NCI-H128 (cell line): ENCODE data around the gene RIT2.
"Not testable (repeated sequence)": the region's sequence is repeated elsewhere in the genome, so short reads cannot be mapped to it uniquely, and the experiment has no call there.

Experiments used
- DNase-seq: peaks from one replicate; lab custom pipeline; 2025; ENCODE audit not compliant: unreplicated experiment; lab: John Stamatoyannopoulos, UW

RIT2 gene

DNA sequence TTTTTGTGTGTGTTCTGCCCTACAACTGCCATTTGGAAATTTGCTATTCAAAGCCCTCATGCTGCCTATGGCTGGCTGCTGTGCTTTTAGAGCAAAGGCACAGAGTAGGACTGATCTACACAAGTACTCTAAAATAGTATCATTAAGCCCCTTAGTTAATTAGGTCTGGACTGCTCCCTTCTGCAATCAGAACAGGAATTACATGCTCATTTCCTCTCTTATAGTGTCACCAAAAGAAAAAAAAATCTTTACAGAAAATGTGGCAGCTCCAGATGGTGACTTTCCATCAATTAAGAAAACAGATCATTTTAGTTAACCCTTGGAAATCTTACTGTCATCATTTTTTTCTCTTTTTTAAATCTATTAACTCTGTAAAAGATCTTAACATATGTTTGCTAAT is 337.5 kb downstream of the RIT2 start:
- DNase-seq: no peak

DNA sequence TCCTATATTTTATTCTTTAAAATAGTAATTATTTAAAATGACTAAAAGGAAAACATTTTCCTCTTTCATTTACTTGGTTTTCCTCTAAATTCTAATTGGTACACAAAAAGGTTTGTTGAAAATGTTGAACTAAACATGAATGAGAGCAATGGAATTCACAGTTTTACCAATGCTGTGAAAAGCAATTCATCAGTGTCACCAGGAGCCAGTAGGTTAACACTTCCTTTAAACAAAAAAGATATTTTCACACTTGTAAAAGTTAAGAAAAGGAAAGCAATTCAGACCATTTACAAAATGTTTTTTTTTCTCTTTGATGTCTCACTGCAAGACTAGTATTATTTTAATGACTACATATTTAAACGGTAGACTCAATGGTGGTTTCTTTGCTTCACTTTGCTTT is 341.6 kb downstream of the RIT2 start:
- no peak for DNase-seq

DNA sequence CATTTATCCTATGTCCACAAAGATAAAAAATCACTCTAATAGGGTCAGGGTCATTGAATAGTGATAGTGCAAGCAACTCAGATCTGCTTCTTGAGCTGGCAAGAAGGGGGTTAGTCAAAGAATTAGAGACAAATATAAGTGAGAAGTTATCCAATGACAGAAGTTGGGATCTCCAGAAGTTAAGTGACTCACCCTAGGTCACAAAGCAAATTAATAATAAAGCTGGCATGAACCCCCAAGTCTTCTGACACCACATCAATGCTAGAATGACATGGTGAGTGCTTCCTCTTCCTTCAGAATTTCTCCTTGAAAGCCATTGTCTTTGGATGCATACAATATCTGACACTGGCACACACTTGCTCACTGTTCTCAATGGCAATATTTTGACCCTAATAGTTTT is 343.5 kb downstream of the RIT2 start:
- no peak for DNase-seq

DNA sequence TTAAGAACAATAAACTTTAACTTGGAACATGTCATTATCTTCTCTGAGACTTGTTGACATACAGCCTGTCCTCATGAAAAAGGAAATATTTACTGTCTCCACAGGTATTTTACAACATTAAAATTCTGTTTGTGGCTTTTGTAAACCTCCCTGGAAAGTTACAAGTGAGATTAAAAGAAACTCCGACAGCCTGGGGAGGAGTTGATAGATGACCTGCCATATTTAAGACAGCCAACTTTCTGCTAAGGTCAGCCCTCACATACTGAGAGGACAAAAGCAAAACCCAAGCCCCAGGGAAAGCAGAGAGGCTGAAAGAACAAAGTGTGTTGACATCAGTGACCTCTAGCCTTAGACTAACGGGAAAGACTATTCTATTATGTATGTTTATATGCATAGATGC is 350.2 kb downstream of the RIT2 start:
- no peak for DNase-seq

DNA sequence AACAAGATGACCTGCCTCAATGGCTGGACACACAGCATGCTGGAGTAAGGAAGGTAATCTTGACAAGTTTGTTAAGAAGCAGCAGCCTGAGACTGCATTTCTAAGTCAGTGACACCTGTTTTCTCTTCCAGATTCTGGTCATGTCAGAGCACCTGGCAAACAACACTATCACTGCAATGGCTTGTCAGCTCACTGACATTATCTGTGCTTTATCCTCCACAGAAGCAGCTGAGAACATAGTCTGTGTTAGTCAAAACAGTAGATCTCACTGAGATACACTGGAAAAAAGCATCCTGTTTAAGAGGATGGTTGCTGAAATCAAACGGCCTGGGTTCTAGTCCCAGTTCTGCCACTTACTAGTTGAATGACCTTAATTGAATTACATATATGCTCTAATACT is 355.2 kb downstream of the RIT2 start:
- no peak for DNase-seq

DNA sequence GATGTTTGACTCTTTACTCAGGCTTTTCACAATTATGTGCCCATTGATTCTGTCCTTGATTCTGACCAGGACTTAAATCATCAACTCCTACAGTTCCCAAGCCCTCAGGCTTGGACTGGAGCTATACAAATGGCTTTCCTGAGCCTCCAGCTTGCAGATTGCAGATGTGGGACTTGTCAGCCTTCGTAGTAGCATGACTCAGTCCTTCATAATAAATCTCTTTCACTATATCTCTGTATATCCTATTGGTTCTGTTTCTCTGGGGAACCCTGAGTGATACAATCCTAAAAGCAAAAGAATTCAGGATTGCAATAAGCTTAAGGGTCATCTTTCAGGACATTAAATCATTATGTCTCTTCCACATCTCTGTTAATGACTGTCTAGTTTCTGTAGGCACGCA is 356.6 kb downstream of the RIT2 start:
- DNase-seq: no peak

DNA sequence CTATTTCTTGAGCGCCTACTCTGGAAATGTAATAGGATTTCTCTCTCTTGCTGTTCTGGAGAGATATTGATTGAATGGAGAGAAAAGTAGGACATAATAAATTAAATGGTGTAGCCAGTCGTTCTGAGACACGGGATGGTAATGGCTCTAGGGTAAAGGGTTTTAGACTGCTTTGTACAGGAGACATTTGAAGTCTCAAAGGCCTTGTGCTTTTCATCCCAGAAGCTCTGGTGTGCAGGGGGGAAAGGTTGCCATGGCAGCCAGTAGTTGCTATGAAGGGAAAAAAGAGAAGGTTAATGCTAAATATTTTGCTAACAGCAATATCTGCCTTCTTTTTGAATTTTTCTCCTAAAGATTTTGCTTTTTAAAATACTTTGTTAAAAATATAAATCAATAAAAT is 359.3 kb downstream of the RIT2 start:
- DNase-seq: no peak

DNA sequence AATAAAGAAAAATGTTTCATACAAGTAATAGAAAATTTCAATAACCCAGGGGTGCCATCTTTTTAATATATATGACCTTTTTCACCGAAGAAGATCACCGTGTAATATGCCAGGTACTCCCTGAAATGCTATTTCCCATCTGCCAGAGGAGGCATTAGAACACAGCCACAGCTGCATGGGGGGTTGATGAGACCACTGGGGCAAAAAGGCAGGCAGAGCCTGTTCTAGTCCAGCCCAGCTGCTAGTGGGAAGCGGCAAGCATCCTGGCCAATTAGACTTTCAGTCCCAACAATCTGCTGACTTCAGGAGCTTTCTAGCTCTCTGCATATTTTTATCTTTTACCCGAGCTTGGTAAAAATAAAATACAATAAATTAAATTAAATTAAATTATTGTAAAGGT is 362.6 kb downstream of the RIT2 start:
- DNase-seq: no peak

DNA sequence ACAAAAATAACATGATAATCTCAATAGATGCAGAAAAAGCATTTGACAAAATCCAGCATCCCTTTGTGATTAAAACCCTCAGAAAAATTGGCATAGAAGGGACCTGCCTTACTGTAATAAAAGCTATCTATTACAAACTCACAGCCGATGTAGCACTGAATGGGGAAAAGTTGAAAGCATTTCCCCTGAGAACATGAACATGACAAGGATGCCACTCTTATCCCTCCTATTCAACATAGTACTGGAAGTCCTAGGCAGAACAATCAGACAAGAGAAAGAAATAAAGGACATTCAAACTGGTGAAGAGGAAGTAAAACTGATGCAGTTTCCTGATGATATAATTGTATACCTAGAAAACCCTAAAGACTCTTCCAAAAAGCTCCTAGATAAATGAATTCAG is 368.7 kb downstream of the RIT2 start:
- DNase-seq: no peak

DNA sequence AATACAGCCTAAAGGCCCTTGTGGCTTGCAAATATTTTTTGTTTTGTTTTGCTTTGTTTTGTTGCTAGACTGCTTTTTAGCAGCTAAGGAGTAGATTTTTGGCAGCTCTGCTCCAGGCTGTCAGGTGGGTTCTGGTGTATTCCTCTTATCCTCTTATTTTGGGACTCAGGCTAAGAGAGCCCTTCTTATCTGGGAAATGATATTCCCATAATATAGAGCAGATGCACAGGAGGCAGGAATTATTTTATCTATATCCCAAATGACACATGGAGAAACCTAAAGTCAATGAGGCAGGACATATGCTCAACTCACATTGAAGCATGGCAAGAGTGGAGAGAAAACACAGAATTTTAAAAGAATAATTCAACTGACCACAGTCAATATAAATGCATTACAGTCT is 369.6 kb downstream of the RIT2 start:
- no peak for DNase-seq

DNA sequence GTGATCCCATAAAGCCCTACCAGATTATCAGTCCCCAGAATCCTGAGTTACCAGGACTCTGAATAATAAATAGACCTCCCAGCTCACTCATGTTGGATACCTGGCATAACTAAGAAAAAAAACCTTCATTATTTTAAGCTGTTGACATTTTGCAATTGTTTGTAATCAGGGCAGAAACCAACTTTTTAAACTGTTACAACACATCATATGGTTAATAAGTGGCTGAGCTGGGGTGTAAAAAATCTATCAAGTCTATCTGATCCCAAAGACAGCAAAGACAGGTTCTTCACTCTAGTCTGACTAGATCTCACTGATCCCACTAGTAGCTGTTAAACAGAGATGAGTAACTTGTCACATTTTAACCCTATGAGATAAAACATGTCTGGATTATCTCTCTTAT is 370.3 kb downstream of the RIT2 start:
- no peak for DNase-seq

DNA sequence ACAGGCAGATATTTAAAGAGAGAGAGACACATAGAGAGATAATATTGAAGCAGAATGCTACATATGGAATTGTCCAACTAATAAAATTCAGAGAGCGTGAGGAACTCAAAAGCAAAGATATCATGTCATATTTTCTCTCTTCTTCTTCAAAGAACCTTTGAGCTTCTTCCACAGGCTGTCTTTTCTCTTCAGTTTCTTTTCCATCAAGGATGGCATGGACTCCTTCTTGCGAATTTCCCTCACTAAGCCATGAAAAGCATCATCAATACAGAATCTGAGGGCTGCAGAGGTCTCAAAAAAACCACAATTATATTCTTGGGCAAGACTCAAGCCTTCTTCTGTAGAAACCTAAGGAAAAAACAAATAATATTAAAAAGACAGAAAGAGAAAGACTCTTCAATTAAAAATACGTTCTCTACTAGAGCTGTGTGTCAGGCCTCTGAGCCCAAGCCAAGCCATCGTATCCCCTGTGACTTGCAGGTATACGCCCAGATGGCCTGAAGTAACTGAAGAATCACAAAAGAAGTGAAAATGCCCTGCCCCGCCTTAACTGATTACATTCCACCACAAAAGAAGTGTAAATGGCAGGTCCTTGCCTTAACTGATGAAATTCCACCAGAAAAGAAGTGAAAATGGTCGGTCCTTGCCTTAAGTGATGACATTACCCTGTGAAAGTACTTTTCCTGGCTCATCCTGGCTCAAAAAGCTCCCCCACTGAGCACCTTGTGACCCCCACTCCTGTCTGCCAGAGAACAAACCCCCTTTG is 371.9 kb downstream of the RIT2 start:
- DNase-seq: no peak

DNA sequence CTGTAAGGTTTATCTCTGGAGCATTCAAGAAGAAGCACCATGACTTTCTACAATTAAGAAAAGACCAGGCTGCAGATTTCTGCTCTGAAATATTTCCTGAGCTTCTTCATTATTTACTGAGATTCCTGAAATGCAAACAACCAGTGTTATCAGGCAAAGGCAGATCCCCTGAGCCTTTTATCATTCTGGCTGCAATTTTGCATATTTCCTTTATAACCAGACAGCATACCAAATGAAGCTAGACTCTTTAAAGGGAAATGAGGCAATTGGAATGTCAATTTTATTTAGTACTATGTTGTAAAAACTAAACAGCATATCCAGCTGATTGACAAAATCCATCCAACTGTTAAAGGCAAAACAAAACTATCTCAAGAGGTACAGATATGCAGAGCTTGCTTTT is 372.5 kb downstream of the RIT2 start:
- DNase-seq: no peak

DNA sequence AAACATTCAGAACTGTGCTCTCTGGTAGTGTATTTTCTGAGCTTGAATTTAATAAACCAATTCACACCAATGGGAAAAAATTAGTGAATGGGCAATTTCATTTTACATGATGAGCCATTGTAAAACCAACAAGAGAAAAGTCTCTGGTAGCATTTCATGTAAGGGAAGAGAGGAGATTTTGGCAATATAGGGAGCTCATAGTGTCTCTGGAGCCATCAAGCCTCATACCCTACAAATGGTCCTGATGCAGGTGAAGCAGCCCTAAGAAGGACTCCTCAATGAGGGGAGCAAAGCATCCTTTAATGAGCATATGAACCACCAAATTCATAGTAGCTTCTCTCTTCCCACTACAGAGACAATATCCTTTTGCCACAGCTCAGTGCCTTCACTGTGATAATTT is 373.0 kb downstream of the RIT2 start:
- DNase-seq: no peak

DNA sequence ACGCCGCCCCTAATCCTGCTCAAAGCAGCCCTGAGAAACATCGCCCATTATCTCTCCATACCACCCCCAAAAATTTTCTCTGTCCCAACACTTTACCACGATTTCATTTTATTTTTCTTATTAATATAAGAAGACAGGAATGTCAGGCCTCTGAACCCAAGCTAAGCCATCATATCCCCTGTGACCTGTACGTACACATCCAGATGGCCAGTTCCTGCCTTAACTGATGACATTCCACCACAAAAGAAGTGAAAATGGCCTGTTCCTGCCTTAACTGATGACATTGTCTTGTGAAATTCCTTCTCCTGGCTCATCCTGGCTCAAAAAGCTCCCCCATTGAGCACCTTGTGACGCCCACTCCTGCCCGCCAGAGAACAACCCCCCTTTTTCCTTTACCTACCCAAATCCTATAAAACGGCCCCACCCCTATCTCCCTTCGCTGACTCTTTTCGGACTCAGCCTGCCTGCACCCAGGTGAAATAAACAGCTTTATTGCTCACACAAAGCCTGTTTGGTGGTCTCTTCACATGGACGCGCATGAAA is 373.6 kb downstream of the RIT2 start:
- DNase-seq: not testable (repeated sequence)

DNA sequence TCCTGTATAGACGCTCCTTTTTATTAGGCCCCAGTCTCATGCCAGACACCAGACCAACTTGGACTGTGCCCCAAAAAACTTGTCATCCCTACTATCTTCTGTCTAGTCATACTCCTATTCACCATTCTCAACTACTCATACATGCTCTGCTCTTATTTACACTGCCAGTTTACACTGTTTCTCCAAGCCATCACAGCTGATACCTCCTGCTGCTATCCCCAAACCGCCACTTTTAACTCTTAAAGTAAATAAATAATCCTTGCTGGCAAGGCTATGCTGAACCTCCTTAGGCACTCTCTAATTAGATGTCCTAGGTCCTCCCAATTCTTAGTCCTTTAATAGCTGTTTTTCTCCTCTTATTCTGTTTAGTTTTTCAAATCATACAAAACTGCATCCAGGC is 374.2 kb downstream of the RIT2 start:
- not testable (repeated sequence) for DNase-seq

DNA sequence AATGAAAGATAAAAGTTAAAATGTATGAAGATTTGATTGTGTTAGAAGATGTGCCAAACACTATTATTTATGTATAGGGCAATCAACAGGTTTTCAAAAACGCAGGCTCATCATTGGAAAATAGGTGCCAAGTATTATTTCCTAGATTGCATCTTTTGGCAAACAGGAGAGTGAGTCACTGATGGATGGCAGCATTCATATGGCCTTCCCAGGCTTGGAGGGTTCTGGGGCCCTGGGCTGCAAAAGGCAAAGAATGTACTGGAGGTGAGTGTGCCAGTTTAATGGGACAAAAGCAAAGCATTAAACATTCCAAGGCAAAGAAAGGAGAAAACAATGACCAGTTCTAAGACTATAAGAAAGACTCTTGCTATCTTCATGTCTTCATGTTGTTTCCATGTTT is 379.4 kb downstream of the RIT2 start:
- DNase-seq: no peak

DNA sequence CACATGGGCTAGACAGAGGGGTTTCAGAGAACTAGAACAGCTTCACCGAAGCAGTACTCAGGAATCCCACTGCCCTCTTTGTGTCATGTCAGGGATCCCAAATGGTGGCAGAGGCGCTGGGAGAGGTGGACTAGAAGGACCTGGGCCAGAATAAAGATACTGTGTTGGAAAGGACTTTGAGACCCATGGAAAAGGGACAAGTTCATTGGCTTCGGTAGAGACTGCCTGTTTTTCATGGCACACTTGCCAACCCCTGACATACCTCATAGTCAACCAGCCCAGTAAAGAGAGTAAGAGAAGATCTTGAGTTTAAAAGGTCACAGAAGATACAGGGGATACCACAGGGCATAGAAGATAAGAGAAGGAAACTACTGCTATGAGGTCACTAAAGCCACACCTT is 381.0 kb downstream of the RIT2 start:
- no peak for DNase-seq

DNA sequence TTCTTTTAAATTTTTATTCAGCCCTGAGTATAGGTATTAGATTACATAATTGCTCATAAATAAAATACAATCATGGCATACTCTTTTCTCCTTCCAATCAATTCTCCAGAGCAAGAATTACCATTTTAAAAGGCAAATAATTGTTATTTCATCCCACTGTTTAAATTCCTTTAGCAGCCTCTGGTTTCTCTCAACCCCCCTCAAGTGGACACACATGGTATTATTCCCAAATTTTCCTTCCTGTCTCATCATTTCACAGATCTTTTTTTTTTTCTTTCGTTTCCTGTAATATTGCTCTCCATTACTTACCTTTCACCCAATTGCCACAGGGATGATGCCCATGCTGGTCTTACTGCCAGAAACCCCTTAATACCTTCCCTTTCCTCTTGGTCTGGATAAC is 385.2 kb downstream of the RIT2 start:
- no peak for DNase-seq

DNA sequence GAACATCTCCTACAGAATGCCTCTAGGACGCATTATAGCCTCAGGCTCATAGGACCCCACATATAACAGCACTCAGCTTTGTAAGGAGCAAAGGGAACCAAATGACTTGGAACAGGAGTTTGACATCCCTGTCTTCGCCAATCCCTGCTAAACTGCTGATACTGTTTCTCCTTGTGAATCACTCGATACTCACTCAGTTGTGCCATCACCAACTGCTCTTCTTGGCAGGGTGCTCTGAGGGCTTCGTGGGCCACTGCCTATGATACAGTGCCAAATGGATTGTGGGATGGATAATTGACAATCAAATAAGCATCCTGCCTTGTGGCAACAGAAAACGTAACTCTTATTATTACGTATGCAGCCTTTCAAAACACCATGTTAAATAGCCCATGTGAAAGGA is 396.3 kb downstream of the RIT2 start:
- DNase-seq: no peak

DNA sequence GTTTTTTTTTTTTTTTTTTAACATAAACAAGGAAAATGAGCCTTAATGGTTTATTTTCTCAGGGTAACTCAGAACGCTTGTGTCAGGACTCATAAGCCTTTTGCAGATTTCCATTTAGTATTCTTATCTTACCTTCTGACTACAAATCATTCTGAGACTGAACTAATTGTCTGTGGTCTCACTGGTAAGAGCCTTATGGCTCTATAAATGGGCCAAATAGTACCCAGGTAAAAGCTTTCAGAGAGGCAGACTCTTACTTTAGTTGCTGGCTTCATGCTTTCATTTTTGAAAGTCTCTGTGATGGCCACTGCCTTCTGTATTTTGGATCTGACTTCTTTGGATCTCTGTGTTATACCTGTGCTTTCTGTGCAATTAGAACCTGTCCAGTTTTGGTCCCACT is 403.4 kb downstream of the RIT2 start:
- DNase-seq: no peak

DNA sequence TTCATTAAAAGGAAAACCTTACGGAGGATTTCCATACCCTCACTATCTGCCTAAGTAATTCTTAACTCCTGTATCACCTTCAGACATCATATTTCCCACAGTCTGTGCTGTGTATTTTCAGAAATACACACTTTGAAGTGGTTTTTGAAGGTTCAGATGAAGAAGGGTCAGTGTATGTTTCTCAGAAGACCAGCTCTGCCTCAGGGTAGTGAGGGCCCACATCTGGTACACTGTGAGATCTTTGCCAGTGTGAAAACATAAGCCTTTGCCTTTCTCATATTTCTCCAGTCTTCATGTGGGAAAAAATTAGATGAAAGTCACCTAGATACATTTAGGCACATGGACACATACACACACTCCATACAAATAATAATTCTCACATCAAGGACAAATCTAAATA is 408.4 kb downstream of the RIT2 start:
- DNase-seq: no peak

DNA sequence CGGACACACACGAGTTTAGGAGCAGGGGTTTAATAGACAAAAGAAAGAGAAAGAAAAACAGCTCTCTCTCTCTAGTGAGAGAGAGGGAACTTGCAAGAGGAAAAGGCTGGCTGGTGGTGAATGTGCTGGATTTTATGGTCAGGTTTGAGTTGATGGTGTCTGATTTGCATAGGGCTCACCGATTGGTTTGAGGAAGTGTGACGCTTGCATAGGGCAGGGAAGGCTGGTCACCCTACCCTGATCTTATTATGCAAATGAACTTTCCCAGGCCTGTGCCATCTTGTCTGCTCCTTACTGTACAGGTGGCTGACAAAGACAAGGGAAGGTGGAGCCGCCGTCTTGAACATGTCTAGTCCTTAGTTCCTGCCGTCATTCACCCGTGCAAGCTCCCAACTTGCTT is 408.9 kb downstream of the RIT2 start:
- DNase-seq: no peak
